Lung (tissue), 12 donors: ENCODE measurements around the gene ALDH5A1. TPM values are rescaled to one million over a fixed set of nuclear protein-coding genes. Genes with fewer than 3 reads are reported as not detected.

Source experiments
- ATAC-seq: fragments of 200-7000 bp; cut with Tn5 transposase; one replicate; pipeline ENCODE4 v1.9.1; 2020; ENCODE audit warnings: moderate number of reproducible peaks; ENCODE audit not compliant: insufficient read depth, low FRiP score
- DNase-seq, 3 donors: peaks; one replicate each; pipeline ENCODE4 v3.0.0-alpha.2; 2013 to 2017
- H3K27ac ChIP-seq, 2 donors: one replicate each; pipeline ENCODE4 v1.5.1; 2013; ENCODE audit warnings: mild to moderate bottlenecking in 2 of 2, moderate library complexity in 2 of 2, control low read depth in 1 of 2, inconsistent platforms in 1 of 2, low read depth in 1 of 2, low read length in 1 of 2
- H3K27me3 ChIP-seq, 3 donors: one replicate each; pipeline ENCODE4 v1.5.1; 2013; ENCODE audit warnings: low read length in 2 of 3; ENCODE audit not compliant: control insufficient read depth in 3 of 3, insufficient read depth in 3 of 3
- H3K36me3 ChIP-seq, 4 donors: one replicate each; pipeline ENCODE4 v1.5.1; 2013; ENCODE audit warnings: low read length in 4 of 4, mild to moderate bottlenecking in 1 of 4, moderate library complexity in 1 of 4; ENCODE audit not compliant: control insufficient read depth in 4 of 4, insufficient read depth in 4 of 4
- H3K4me1 ChIP-seq, 5 donors: one replicate each; pipeline ENCODE4 v1.5.1; 2013; ENCODE audit warnings: low read length in 5 of 5, mild to moderate bottlenecking in 2 of 5, moderate library complexity in 1 of 5; ENCODE audit not compliant: control insufficient read depth in 5 of 5, insufficient read depth in 5 of 5
- H3K4me3 ChIP-seq: one replicate; pipeline ENCODE4 v1.5.1; 2013; ENCODE audit warnings: mild to moderate bottlenecking, control low read depth, moderate library complexity
- H3K9ac ChIP-seq, 2 donors: one replicate each; pipeline ENCODE4 v1.5.1; 2013; ENCODE audit warnings: low read length in 2 of 2, control low read depth in 1 of 2; ENCODE audit not compliant: insufficient read depth in 1 of 2
- H3K9me3 ChIP-seq, 4 donors: one replicate each; pipeline ENCODE4 v1.5.1; 2013; ENCODE audit warnings: low read length in 3 of 4, mild to moderate bottlenecking in 1 of 4, moderate library complexity in 1 of 4; ENCODE audit not compliant: control insufficient read depth in 4 of 4, insufficient read depth in 3 of 4
- CTCF ChIP-seq: IDR thresholded peaks from 2 replicates; pipeline ENCODE4 v1.5.1; 2012; ENCODE audit warnings: mild to moderate bottlenecking; ENCODE audit errors: control extremely low read depth, extremely low read depth
- WGBS, 2 donors: extraction: QIAGEN DNeasy Blood & Tissue Kit; methylation state at CpG; one replicate each; pipeline ENCODE4 v1.1.7; 2013; 5-methylcytosine and 5-hydroxymethylcytosine counted together
- polyA plus RNA-seq, 2 donors: library from polyadenylated mRNA; stranded (reverse); fragments of 200-250 nt; gene quantifications; one replicate each; pipeline ENCODE4 v1.2.1, GENCODE V29; 2013
- total RNA-seq, 2 donors: library from RNA; depleted of rRNA in 1 of 2; stranded (reverse); fragments of >200 nt in 1 of 2; gene quantifications; one replicate each; pipeline ENCODE4 v1.2.1, GENCODE V29; 2014 to 2021
- donor health status: control.
- donor health status: control.
- donor health status: Bipolar disorder and iron deficiency.
- donor health status: healthy.
- donor health status: DM: yes; HTN: yes; CAD: no.

The ALDH5A1 gene
- total and polyA plus RNA-seq, 4 donors = 3.1 to 12.8 (median 9.5) TPM

GRCh38 chr6:24501374-24501773 lies 6.6 kb downstream of the ALDH5A1 start:
- 68 to 82% methylated on average over 2 of the region's 2 CpGs for WGBS, 2 donors
- Histone ChIP-seq H3K9ac (no peak overlapping the region), H3K9me3 (no peaks in the 10 kb centered on the region), H3K27ac (no peak overlapping the region), H3K4me3 (no peak overlapping the region), H3K36me3 (peaks cover 0 to 15% (median 7%) of the 10 kb centered on the region in 4 donors), H3K4me1 (no peaks in the 10 kb centered on the region), H3K27me3 (no peaks in the 10 kb centered on the region)
- ATAC-seq (no peak), DNase-seq (no peak)
- TF ChIP-seq CTCF = no peak

GRCh38 chr6:24501914-24502313 lies 7.1 kb downstream of the ALDH5A1 start:
- no peak for DNase-seq

GRCh38 chr6:24504287-24504648 lies 9.5 kb downstream of the ALDH5A1 start:
- H3K4me3 ChIP-seq = no peak overlapping the region
- no peak overlapping the region for H3K27ac ChIP-seq
- WGBS, 2 donors = 56 to 86% methylated on average over 1 of the region's 1 CpG
- H3K9me3 ChIP-seq = no peaks in the 10 kb centered on the region
- ATAC-seq (no peak), DNase-seq (no peak)
- H3K4me1 ChIP-seq = no peaks in the 10 kb centered on the region
- H3K9ac ChIP-seq = no peak overlapping the region
- H3K36me3 ChIP-seq = peaks cover 0 to 15% (median 7%) of the 10 kb centered on the region in 4 donors
- no peak for TF ChIP-seq CTCF
- H3K27me3 ChIP-seq = no peaks in the 10 kb centered on the region

More at GRCh38 chr6:24501914-24502313, 7.1 kb downstream of the ALDH5A1 start:
- no peak for TF ChIP-seq CTCF
- Histone ChIP-seq H3K9ac (no peak overlapping the region), H3K27ac (no peak overlapping the region), H3K9me3 (no peaks in the 10 kb centered on the region), H3K4me1 (no peaks in the 10 kb centered on the region), H3K36me3 (peaks cover 0 to 14% (median 7%) of the 10 kb centered on the region in 4 donors), H3K4me3 (no peak overlapping the region), H3K27me3 (no peaks in the 10 kb centered on the region)
- no peak for ATAC-seq
